HepG2 (cell line): ENCODE data around the gene LDLRAD3. TPM values are rescaled to one million over a fixed set of nuclear protein-coding genes. Genes with fewer than 3 reads are reported as not detected.

ENCODE experiments used
- ATAC-seq: fragments of 200-7000 bp; cut with Tn5 transposase; 3 replicates; pipeline ENCODE4 v1.9.1; 2020; ENCODE audit warnings: mild to moderate bottlenecking, moderate library complexity
- BruUV-seq: library from RNA; stranded (reverse); fragments of 400-500 nt; replicated peaks from 2 replicates; lab custom pipeline; 2021; lab: Mats Ljungman, UMichigan
- CTCF ChIA-PET: fragments of 300-600 bp; formaldehyde crosslinking; extraction: SDS; loops from one replicate; lab custom pipeline; 2021; ENCODE audit warnings: low total read pairs, inconsistent platforms, low intra/inter-chr PET ratio; lab: Yijun Ruan, JAX
- POLR2A ChIA-PET: fragments of 350-600 bp; sonication (Branson Sonifier 250); formaldehyde crosslinking; loops from one replicate; lab custom pipeline; 2020; ENCODE audit warnings: antibody characterized with exemption, inconsistent platforms; lab: Yijun Ruan, JAX
- DNase-seq: peaks from one replicate; pipeline ENCODE4 v3.0.0-alpha.2; 2015; ENCODE audit warnings: low spot score
- FAIRE-seq: peaks from 3 replicates; lab custom pipeline; 2011; peaks lifted over from hg19 to GRCh38; lab: Jason Lieb, UNC
- H2AFZ ChIP-seq: one replicate; pipeline ENCODE4 v1.6.1; 2011; ENCODE audit warnings: low read length, inconsistent platforms
- H3K27ac ChIP-seq: fragments of 300-600 bp; 3 replicates; pipeline ENCODE4 v1.8.0; 2011; ENCODE audit warnings: mixed run types, mild to moderate bottlenecking, mixed read lengths, low read length, inconsistent platforms; ENCODE audit not compliant: insufficient read depth; ENCODE audit errors: extremely low read length
- H3K27me3 ChIP-seq, 2 experiments: fragments of 200-600 bp in 1 of 2; 2 replicates in 1 of 2; 3 replicates in 1 of 2; pipeline versions ENCODE4 v1.6.0 to v1.8.0; 2011; ENCODE audit warnings: low read length in 2 of 2, mild to moderate bottlenecking in 2 of 2, moderate library complexity in 2 of 2, inconsistent platforms in 1 of 2; ENCODE audit not compliant: insufficient read depth in 2 of 2, control insufficient read depth in 1 of 2
- H3K36me3 ChIP-seq, 2 experiments: fragments of 200-600 bp in 1 of 2; replicated peaks in 1 of 2; 2 replicates in 1 of 2; 3 replicates in 1 of 2; pipeline versions ENCODE4 v1.5.1 to v1.8.0; 2011; ENCODE audit warnings: low read length in 2 of 2, inconsistent platforms in 1 of 2; ENCODE audit not compliant: insufficient read depth in 2 of 2, control insufficient read depth in 1 of 2
- H3K4me1 ChIP-seq: 2 replicates; pipeline ENCODE4 v1.5.1; 2012; ENCODE audit warnings: low read length, inconsistent platforms; ENCODE audit not compliant: insufficient read depth
- H3K4me2 ChIP-seq: 2 replicates; pipeline ENCODE4 v1.6.0; 2011; ENCODE audit warnings: low read depth, low read length, inconsistent platforms
- H3K4me3 ChIP-seq, 3 experiments: fragments of 200-600 bp in 1 of 3; sonication (generic), shearing (Covaris generic) in 1 of 3; replicated peaks in 1 of 3; 2 replicates each; pipeline ENCODE4 v1.5.1; 2011 to 2016; ENCODE audit warnings: low read length in 3 of 3, inconsistent platforms in 2 of 3, low read depth in 2 of 3, mild to moderate bottlenecking in 2 of 3, control low read depth in 1 of 3, mixed read lengths in 1 of 3; ENCODE audit not compliant: insufficient read depth in 1 of 3
- H3K79me2 ChIP-seq: one replicate; pipeline ENCODE4 v1.6.1; 2011; ENCODE audit warnings: low read length, inconsistent platforms; ENCODE audit not compliant: insufficient read depth
- H3K9ac ChIP-seq: 2 replicates; pipeline ENCODE4 v1.6.0; 2011; ENCODE audit warnings: mild to moderate bottlenecking, low read depth, low read length, inconsistent platforms; ENCODE audit not compliant: insufficient read depth
- H3K9me3 ChIP-seq: 2 replicates; pipeline ENCODE4 v1.5.1; 2012; ENCODE audit warnings: mild to moderate bottlenecking, low read length
- H4K20me1 ChIP-seq: 2 replicates; pipeline ENCODE4 v1.6.0; 2011; ENCODE audit warnings: inconsistent platforms, mild to moderate bottlenecking, low read length, moderate library complexity; ENCODE audit not compliant: insufficient read depth
- BCL6 ChIP-seq: IDR thresholded peaks from 2 replicates; pipeline ENCODE4 v1.6.1; 2016; ENCODE audit warnings: missing genetic modification reagents, missing compliant biosample characterization
- JDP2 ChIP-seq: sonication (generic); formaldehyde crosslinking; IDR thresholded peaks from 2 replicates; pipeline ENCODE4 v1.8.1; 2022; ENCODE audit warnings: missing genetic modification reagents, borderline replicate concordance
- JUN ChIP-seq: sonication (generic); formaldehyde crosslinking; IDR thresholded peaks from 2 replicates; pipeline ENCODE4 v1.4.0; 2020; ENCODE audit warnings: mild to moderate bottlenecking, missing genetic modification reagents
- MAFG ChIP-seq: sonication (generic); formaldehyde crosslinking; IDR thresholded peaks from 2 replicates; pipeline ENCODE4 v1.5.1; 2020; ENCODE audit warnings: mild to moderate bottlenecking, missing genetic modification reagents
- MAZ ChIP-seq, 2 experiments: sonication (generic) in 1 of 2; formaldehyde crosslinking in 1 of 2; IDR thresholded peaks; 2 replicates each; pipeline versions ENCODE4 v1.5.0 to v1.6.1; 2012 to 2020; ENCODE audit warnings: low read depth in 2 of 2, mild to moderate bottlenecking in 2 of 2, borderline replicate concordance in 1 of 2, improper control_type of control experiment in 1 of 2, low read length in 1 of 2, missing genetic modification reagents in 1 of 2, moderate library complexity in 1 of 2
- SUZ12 ChIP-seq: fragments of 150-350 bp; IDR thresholded peaks from 2 replicates; pipeline ENCODE4 v1.6.1; 2014; ENCODE audit warnings: low read depth, low read length
- THRA ChIP-seq: sonication (generic); formaldehyde crosslinking; IDR thresholded peaks from 2 replicates; pipeline ENCODE4 v1.4.0; 2020; ENCODE audit warnings: missing genetic modification reagents, borderline replicate concordance
- ZBTB49 ChIP-seq: sonication (generic); formaldehyde crosslinking; IDR thresholded peaks from 2 replicates; pipeline ENCODE4 v1.4.0; 2020; ENCODE audit warnings: missing genetic modification reagents, borderline replicate concordance
- ZNF3 ChIP-seq: IDR thresholded peaks from 2 replicates; pipeline ENCODE4 v1.7.0; 2017; ENCODE audit warnings: inconsistent platforms
- ZNF550 ChIP-seq: sonication (generic); formaldehyde crosslinking; IDR thresholded peaks from 2 replicates; pipeline ENCODE4 v1.4.0; 2020; ENCODE audit warnings: mild to moderate bottlenecking, missing genetic modification reagents, borderline replicate concordance
- ZNF556 ChIP-seq: sonication (generic); formaldehyde crosslinking; IDR thresholded peaks from 2 replicates; pipeline ENCODE4 v1.4.0; 2020; ENCODE audit warnings: mild to moderate bottlenecking, missing genetic modification reagents, borderline replicate concordance
- WGBS: methylation state at CpG from one replicate; pipeline ENCODE4 v1.1.6; 2017; ENCODE audit warnings: low lambda C conversion rate; 5-methylcytosine and 5-hydroxymethylcytosine counted together
- in situ Hi-C: cut with HindIII; loops from 2 replicates; pipeline ENCODE4 v1.10.0; 2017; ENCODE audit warnings: low pct_unique_long_range_greater_than_20kb; ENCODE audit not compliant: extremely low pct_ligation_motif_present
- intact Hi-C: fragments of 100-400 bp; cut with micrococcal nuclease; formaldehyde crosslinking; loops from one replicate; pipeline ENCODE4 v1.10.0; 2022; ENCODE audit not compliant: unreplicated experiment
- polyA plus RNA-seq, 8 experiments: library from polyadenylated mRNA; depleted of rRNA in 3 of 8; stranded (reverse) in 7 of 8; unstranded in 1 of 8; fragments of >200 nt; fragmentation: Illumina TruSeq in 4 of 8; extraction: Trizol in 4 of 8; gene quantifications; 2 replicates each; pipeline versions ENCODE4 v1.2.1 to v1.2.3, GENCODE V29; 2011 to 2016; ENCODE audit warnings: low read depth in 4 of 8, missing spikeins in 1 of 8, mixed read lengths in 1 of 8; ENCODE audit not compliant: insufficient read depth in 1 of 8
- total RNA-seq, 5 experiments: library from RNA; depleted of rRNA; stranded (reverse); fragments of >200 nt; fragmentation: Illumina TruSeq; extraction: Trizol; gene quantifications; 2 replicates each; pipeline ENCODE4 v1.2.3, GENCODE V29; 2016; ENCODE audit warnings: low read depth in 1 of 5

LDLRAD3 gene
- total and polyA plus RNA-seq, 2 of the 13 experiments (the other 11 are each of a cell fraction or from before 2014, with no cell fraction given): 0.50 to 0.60 TPM

DNA sequence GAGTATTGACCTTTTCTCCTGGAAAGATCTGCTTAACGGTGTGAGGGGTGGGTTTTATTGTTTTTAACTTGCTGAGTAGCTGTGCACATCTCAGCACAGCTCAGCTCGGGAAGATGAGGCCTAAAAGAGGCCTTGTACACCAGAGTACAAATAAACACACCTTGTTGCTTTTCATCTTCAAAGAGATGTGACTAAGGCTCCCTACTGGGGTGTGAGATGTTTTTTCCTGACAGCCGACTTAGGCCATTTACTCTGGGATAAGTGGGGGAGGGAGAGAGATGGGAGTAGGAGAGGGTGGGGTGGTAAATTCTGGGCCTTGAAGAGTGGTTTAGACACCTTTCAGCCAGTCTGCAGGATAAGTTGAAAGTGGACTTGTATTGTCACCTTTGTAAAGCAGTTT lies 2.9 kb downstream of the LDLRAD3 start (continued):
- TF ChIP-seq ZNF556 (CRISPR knock-in tag) (no peak), BCL6 (CRISPR knock-in tag) (no peak)

- intact Hi-C loops: no loop called here
- no peaks in the 10 kb centered on the region for H4K20me1 ChIP-seq
- BruUV-seq: no TSS peak
- in situ Hi-C loops: no loop called here
- H2AFZ ChIP-seq: no peak overlapping the region
- H3K27ac ChIP-seq: no peak overlapping the region
- no peak overlapping the region for H3K4me3 ChIP-seq
- no peak for FAIRE-seq
- H3K27me3 ChIP-seq: peaks cover 7 to 39% of the 10 kb centered on the region in 2 experiments
- TF ChIP-seq THRA (no peak), ZNF550 (CRISPR knock-in tag) (no peak), JDP2 (no peak), ZNF3 (CRISPR knock-in tag) (no peak), SUZ12 (no peak), ZBTB49 (no peak), MAFG (CRISPR knock-in tag) (no peak), MAZ (IDR thresholded peaks at IDR 0.05; ENCODE audit: borderline replicate concordance, low read depth, low read length) (no peak), MAZ (CRISPR knock-in tag; IDR thresholded peaks at IDR 0.05; ENCODE audit: low read depth) (no peak), JUN (no peak)
- TF ChIP-seq, all 625 proteins: peak for 0
- no peak overlapping the region for H3K4me2 ChIP-seq
- DNase-seq: no peak
- ATAC-seq: no peak
- POLR2A ChIA-PET: no interaction called here
- CTCF ChIA-PET: no interaction called here
- H3K9me3 ChIP-seq: no peaks in the 10 kb centered on the region
- H3K4me1 ChIP-seq: peaks cover 7% of the 10 kb centered on the region
- no peaks in the 10 kb centered on the region for H3K36me3 ChIP-seq
- no peak overlapping the region for H3K9ac ChIP-seq
- H3K79me2 ChIP-seq: no peaks in the 10 kb centered on the region
- WGBS: 83% methylated on average over 4 of the region's 4 CpGs
These were observed 3.6 kb downstream of the LDLRAD3 start for GRCh38 chr11:35947437-35947836.
